IPS-18c (cell line): ENCODE data around the gene DPH3.

ENCODE experiments used
- H3K4me3 ChIP-seq: 2 replicates; pipeline ENCODE4 v1.7.0; 2013; ENCODE audit warnings: low read depth, mild to moderate bottlenecking, low read length, moderate library complexity; ENCODE audit not compliant: insufficient read depth
- H3K9me3 ChIP-seq: one replicate; pipeline ENCODE4 v1.6.1; 2013; ENCODE audit warnings: mild to moderate bottlenecking, low read length, moderate library complexity; ENCODE audit not compliant: control insufficient read depth, insufficient read depth

Gene DPH3

GRCh38 chr3:16266714-16267113, 2.0 kb upstream of the DPH3 start:
- no peaks in the 10 kb centered on the region for H3K9me3 ChIP-seq

DNA sequence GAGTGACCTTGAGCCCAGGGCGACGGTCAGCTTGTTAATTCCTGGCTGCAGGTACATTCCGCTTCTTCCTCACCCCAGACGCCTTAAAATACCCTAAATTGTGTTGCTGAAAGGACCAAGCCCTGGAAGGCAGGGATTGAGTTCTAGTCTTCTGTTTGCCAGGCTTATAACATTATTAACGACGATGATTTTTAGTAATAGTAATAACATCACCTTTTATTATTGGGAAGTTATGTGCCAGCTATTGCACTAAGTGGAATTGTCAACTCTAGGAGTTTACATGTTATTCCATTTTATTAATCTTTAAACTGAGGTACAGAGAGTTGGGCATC, 678 bp upstream of the DPH3 start:
- peak overlapping the region; percentile 97 for H3K4me3 ChIP-seq
- no peaks in the 10 kb centered on the region for H3K9me3 ChIP-seq

More at GRCh38 chr3:16266714-16267113, 2.0 kb upstream of the DPH3 start:
- no peak overlapping the region for H3K4me3 ChIP-seq

DNA sequence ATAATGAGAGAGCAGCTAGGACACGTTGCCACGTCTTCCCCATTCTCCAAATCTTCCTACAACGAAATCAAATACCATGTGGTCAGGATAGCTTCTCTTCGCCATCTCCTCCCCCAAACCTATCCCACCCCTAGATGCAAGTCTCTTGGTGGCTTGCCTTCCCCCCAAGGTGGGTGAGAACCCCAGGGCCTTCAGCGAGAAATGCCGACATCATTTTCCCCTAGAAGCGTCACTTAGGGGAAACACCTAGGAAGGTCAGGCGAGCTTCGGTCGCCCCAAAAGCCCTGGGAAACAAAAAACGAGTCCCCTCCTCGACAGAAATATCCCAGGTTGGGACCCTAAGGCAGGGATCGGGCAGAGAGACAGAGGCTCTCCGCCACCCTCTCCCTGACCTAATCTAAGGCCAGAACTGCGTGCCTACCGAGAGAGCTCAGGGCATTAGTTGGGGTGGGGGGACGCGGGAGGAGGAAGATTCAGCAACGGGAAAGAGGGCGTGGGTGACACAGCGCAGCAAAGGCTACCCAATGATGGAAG, 502 bp downstream of the DPH3 start:
- no peaks in the 10 kb centered on the region for H3K9me3 ChIP-seq
- H3K4me3 ChIP-seq: peak overlapping the region; percentile 94

DNA sequence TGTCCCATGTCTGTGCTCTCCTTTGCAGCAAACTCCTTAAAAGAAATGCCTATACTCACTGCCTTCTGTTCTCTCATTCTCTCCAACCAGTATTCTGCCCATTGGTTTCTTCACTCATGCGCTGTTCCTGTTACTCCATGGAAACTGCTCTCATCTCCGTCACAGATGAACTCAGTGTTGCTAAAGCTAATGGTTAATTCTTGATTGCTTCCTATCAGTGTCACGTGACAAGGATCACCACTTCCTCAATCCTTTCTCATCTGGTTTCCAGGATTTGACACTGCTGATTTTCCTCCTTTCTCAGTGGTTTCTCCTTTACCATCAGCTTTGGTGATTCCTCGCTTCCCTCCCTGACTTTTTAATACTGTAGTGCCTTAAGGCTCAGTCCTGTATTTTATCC, 2.6 kb downstream of the DPH3 start:
- H3K4me3 ChIP-seq: no peak overlapping the region

DNA sequence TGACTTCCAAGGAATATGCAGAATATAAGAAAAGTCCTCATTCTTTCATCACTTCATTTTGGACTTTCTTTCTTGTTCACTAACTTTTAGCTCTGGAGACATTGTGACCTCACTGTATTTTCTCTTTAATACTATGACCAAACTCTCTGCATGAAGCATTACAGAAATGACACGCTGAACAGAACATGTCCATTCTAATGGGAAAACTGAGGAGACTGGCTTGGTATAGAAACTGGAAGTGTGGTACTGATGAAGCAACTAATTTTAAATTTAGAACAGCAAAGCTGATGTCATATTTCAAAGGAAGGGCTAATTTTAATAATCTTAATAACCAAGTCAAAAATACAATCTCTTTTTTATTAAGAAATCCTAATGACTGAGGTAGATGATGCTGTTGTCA, 4.7 kb downstream of the DPH3 start:
- Histone ChIP-seq H3K4me3 (no peak overlapping the region), H3K9me3 (no peaks in the 10 kb centered on the region)

More for the DNA sequence above, 2.6 kb downstream of the DPH3 start:
- H3K9me3 ChIP-seq: no peaks in the 10 kb centered on the region

GRCh38 chr3:16258866-16259265, 5.9 kb downstream of the DPH3 start:
- H3K4me3 ChIP-seq: no peak overlapping the region
- no peaks in the 10 kb centered on the region for H3K9me3 ChIP-seq

- Histone ChIP-seq H3K9me3 (no peaks in the 10 kb centered on the region), H3K4me3 (no peak overlapping the region)
These were observed 6.6 kb downstream of the DPH3 start for GRCh38 chr3:16258177-16258576.

DNA sequence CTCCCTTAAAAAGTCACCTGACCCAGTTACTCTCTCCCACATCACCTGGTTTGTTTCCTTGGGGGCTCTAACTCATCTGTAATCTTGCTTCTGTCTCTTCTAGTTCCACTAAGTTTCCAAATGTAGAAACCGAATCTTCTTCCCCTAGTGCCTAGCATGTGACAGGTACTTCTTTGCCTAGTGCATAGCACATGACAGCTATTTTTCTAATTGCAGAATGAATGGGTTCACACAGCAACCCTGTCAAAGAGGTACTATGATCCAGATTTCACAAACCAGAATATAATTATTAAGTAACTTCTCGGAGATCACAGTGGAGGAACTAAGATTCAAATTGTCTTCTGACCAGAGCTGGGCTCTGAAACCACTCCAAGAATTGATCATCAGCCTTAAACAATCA, 7.4 kb downstream of the DPH3 start:
- H3K4me3 ChIP-seq: no peak overlapping the region

DNA sequence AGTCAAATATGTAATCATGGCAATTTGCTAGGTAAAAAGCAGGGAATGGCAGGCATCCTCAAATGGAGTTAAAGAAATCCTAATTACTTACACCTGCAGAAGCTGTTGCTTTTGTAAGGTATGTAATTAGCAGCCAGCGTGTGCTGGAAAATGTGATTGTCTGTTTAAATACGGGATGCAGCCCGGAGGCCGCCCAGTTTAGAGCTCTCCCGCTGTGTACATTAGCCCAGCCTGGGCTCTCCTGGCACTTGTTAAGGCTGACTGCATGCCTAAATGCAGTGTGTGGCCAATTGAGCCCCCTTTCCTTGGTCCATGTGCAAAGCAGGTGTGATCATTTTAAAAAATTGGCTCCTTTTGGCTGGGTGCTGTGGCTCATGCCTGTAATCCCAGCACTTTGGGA, 9.0 kb downstream of the DPH3 start:
- no peaks in the 10 kb centered on the region for H3K9me3 ChIP-seq

More for the DNA sequence above, 7.4 kb downstream of the DPH3 start:
- H3K9me3 ChIP-seq: no peaks in the 10 kb centered on the region

GRCh38 chr3:16255326-16255725, 9.4 kb downstream of the DPH3 start:
- Histone ChIP-seq H3K4me3 (no peak overlapping the region), H3K9me3 (no peaks in the 10 kb centered on the region)

More for the DNA sequence above, 9.0 kb downstream of the DPH3 start:
- H3K4me3 ChIP-seq: no peak overlapping the region

DNA sequence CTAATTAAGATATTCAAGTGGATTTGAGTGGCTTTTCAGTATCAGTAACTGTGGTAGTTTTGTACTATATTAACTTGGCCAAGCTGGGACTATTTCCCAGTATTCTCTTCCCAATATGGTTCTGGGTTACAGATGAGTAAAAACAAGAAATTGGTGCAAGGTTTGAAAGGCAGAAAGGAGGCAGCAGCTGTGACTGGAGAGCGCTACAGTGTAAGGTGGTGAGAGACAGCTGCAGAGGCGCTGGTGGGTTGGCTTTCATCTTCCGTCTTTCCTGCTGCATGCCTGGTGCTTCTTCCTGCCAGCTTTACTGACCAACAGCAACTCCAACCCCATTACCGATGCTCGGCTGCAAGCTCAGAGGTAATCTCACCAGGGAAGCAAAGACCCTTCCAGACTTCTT, 9.8 kb downstream of the DPH3 start:
- H3K4me3 ChIP-seq: no peak overlapping the region
- no peaks in the 10 kb centered on the region for H3K9me3 ChIP-seq

DNA sequence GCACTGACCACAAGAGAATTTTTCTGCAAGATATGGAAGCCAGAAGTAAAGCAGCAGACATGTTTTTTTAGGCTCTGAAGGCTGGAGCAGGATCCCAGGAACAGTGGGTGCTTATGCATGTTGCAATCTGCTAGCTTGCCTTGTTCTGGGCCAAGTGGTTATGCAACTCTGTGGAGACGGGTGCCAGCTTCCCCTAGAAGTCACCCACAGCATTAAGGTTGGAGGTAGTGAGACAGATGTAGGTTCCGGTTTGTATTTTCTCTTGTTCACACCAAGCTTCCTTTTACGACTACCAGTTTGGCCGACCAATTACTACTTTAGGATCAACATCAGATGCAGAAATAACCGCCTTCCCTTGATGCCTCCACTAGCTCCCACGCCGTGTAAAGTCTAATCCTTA, 11.1 kb downstream of the DPH3 start:
- Histone ChIP-seq H3K4me3 (no peak overlapping the region), H3K9me3 (no peaks in the 10 kb centered on the region)

GRCh38 chr3:16252988-16253387, 11.8 kb downstream of the DPH3 start:
- Histone ChIP-seq H3K9me3 (no peaks in the 10 kb centered on the region), H3K4me3 (no peak overlapping the region)

GRCh38 chr3:16252243-16252978, 12.3 kb downstream of the DPH3 start:
- H3K9me3 ChIP-seq: no peaks in the 10 kb centered on the region
- no peak overlapping the region for H3K4me3 ChIP-seq

DNA sequence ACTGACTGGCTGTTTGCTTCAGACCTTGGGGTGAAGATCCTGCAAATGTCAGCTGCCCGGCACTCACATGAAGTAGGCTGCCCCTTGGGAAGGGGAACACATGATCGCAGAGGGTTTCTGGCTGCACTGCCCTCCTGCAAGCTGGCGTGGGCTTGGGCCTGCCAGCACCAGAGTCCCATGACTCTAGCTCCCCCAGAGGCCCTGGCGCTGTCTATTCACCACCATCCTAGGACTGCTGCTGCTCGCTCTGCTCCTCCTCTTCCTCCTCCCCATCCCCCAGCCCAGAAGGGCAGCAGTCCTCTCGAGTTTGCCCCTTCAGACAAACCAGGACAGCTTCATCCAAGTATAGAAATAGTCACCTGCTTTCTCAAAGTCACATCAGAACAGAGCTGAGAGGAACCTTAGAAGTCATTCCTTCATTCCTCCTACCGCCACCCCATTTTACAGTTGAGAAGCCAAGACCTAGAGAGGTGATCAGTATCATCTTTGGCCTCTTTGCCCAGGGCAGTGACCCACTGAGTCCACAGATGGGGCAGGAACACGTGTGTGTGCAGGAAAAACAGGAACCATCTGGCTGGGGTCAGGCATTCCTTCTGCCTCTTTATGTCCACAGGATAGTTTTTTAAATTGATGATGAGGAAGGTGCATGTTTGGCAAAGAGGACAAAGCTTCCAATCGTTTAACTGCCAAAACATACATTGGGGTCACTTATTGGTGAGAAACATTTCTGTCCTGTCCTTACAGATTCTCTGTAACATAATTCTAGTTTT, 13.2 kb downstream of the DPH3 start:
- no peak overlapping the region for H3K4me3 ChIP-seq
- no peaks in the 10 kb centered on the region for H3K9me3 ChIP-seq

- H3K9me3 ChIP-seq: no peaks in the 10 kb centered on the region
- H3K4me3 ChIP-seq: no peak overlapping the region
These were observed 14.9 kb downstream of the DPH3 start for GRCh38 chr3:16249886-16250285.

- Histone ChIP-seq H3K9me3 (no peaks in the 10 kb centered on the region), H3K4me3 (no peak overlapping the region)
These were observed 15.4 kb downstream of the DPH3 start for GRCh38 chr3:16249336-16249735.

DNA sequence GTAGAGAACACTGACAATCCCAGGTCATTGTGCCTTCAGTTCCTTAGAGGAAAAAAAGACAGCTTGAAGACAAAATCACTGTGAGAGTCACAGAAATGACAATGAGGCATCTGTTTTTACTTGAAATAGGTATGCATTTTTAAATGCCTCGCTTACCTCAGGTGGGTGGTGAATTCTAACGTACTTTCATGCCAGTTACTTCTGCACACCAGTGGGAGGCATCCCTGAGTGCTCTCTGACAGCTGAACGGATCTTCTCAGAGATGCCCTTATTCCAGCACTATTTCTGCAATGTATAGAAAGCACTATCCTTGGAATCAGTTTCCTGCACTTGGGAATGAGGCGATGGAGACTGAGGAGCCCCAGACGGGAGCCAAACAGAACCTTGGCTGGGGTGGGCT, 16.2 kb downstream of the DPH3 start:
- Histone ChIP-seq H3K9me3 (no peaks in the 10 kb centered on the region), H3K4me3 (no peak overlapping the region)
